ENCODE data around the gene AIG1.

Gene AIG1

GRCh38 chr6:143268439-143268838, 207.8 kb downstream of the AIG1 start:
- Histone ChIP-seq H3K36me3 (ENCODE audit: insufficient read depth, low read length) (no peaks in the 10 kb centered on the region), H3K4me2 (ENCODE audit: low read length) (no peak overlapping the region)

GRCh38 chr6:143270026-143270425, 209.3 kb downstream of the AIG1 start:
- H3K9ac ChIP-seq (ENCODE audit: low read length), result no peak overlapping the region
- no peaks in the 10 kb centered on the region for H3K9me3 ChIP-seq (ENCODE audit: low read length)
- H3K4me3 ChIP-seq (ENCODE audit: low read depth, low read length, poor library complexity, severe bottlenecking), result no peak overlapping the region
- H3K27ac ChIP-seq (ENCODE audit: low read depth, low read length, poor library complexity, severe bottlenecking), result no peak overlapping the region
- H4K20me1 ChIP-seq (ENCODE audit: insufficient read depth, low read length), result no peaks in the 10 kb centered on the region
- no peak overlapping the region for H3K4me2 ChIP-seq (ENCODE audit: low read length)
- TF ChIP-seq EZH2 (IDR thresholded peaks at IDR 0.05; ENCODE audit: borderline replicate concordance, low read length) (no peak), CTCF (IDR thresholded peaks at IDR 0.05; ENCODE audit: low read length) (no peak)
- H3K79me2 ChIP-seq (ENCODE audit: insufficient read depth, low read length), result no peaks in the 10 kb centered on the region
- H3F3A ChIP-seq (ENCODE audit: insufficient read depth, low read length), result no peaks in the 10 kb centered on the region
- H2AFZ ChIP-seq (ENCODE audit: low read length), result no peak overlapping the region
- no peaks in the 10 kb centered on the region for H3K9me2 ChIP-seq (ENCODE audit: low read depth, low read length)
- no peaks in the 10 kb centered on the region for H3K4me1 ChIP-seq (ENCODE audit: insufficient read depth, low read length, severe bottlenecking)
- no peaks in the 10 kb centered on the region for H3K27me3 ChIP-seq (ENCODE audit: insufficient read depth, low read length)
- H3K36me3 ChIP-seq (ENCODE audit: insufficient read depth, low read length), result no peaks in the 10 kb centered on the region

More at GRCh38 chr6:143268439-143268838, 207.8 kb downstream of the AIG1 start:
- no peaks in the 10 kb centered on the region for H4K20me1 ChIP-seq (ENCODE audit: insufficient read depth, low read length)
- H3K27me3 ChIP-seq (ENCODE audit: insufficient read depth, low read length), result no peaks in the 10 kb centered on the region
- no peaks in the 10 kb centered on the region for H3F3A ChIP-seq (ENCODE audit: insufficient read depth, low read length)
- no peaks in the 10 kb centered on the region for H3K79me2 ChIP-seq (ENCODE audit: insufficient read depth, low read length)
- H3K4me1 ChIP-seq (ENCODE audit: insufficient read depth, low read length, severe bottlenecking), result no peaks in the 10 kb centered on the region
- TF ChIP-seq CTCF (IDR thresholded peaks at IDR 0.05; ENCODE audit: low read length), result no peak
- TF ChIP-seq EZH2 (IDR thresholded peaks at IDR 0.05; ENCODE audit: borderline replicate concordance, low read length), result no peak
- no peak overlapping the region for H3K4me3 ChIP-seq (ENCODE audit: low read depth, low read length, poor library complexity, severe bottlenecking)
- no peaks in the 10 kb centered on the region for H3K9me3 ChIP-seq (ENCODE audit: low read length)
- no peak overlapping the region for H2AFZ ChIP-seq (ENCODE audit: low read length)
- no peaks in the 10 kb centered on the region for H3K9me2 ChIP-seq (ENCODE audit: low read depth, low read length)
- H3K27ac ChIP-seq (ENCODE audit: low read depth, low read length, poor library complexity, severe bottlenecking), result no peak overlapping the region
- H3K9ac ChIP-seq (ENCODE audit: low read length), result no peak overlapping the region

- TF ChIP-seq CTCF (IDR thresholded peaks at IDR 0.05; ENCODE audit: low read length), result no peak
- TF ChIP-seq EZH2 (IDR thresholded peaks at IDR 0.05; ENCODE audit: borderline replicate concordance, low read length), result no peak
- no peaks in the 10 kb centered on the region for H3F3A ChIP-seq (ENCODE audit: insufficient read depth, low read length)
- no peak overlapping the region for H3K4me3 ChIP-seq (ENCODE audit: low read depth, low read length, poor library complexity, severe bottlenecking)
- H3K9ac ChIP-seq (ENCODE audit: low read length), result no peak overlapping the region
- no peak overlapping the region for H3K27ac ChIP-seq (ENCODE audit: low read depth, low read length, poor library complexity, severe bottlenecking)
- H3K36me3 ChIP-seq (ENCODE audit: insufficient read depth, low read length), result no peaks in the 10 kb centered on the region
- no peaks in the 10 kb centered on the region for H3K79me2 ChIP-seq (ENCODE audit: insufficient read depth, low read length)
- H3K4me1 ChIP-seq (ENCODE audit: insufficient read depth, low read length, severe bottlenecking), result no peaks in the 10 kb centered on the region
- no peaks in the 10 kb centered on the region for H3K27me3 ChIP-seq (ENCODE audit: insufficient read depth, low read length)
- H3K4me2 ChIP-seq (ENCODE audit: low read length), result no peak overlapping the region
- no peaks in the 10 kb centered on the region for H4K20me1 ChIP-seq (ENCODE audit: insufficient read depth, low read length)
- H3K9me3 ChIP-seq (ENCODE audit: low read length), result no peaks in the 10 kb centered on the region
- no peaks in the 10 kb centered on the region for H3K9me2 ChIP-seq (ENCODE audit: low read depth, low read length)
- no peak overlapping the region for H2AFZ ChIP-seq (ENCODE audit: low read length)
Observed at GRCh38 chr6:143271024-143271423, 210.3 kb downstream of the AIG1 start.

Measured in OCI-LY1 (cell line).